Activated CD4-positive, alpha-beta T cell treated with anti-CD3 and anti-CD28 coated beads, Interleukin-2, Interleukin-6, amounts not matched to agents 100 ng/mL and 50 ng/mL, durations not matched to agents 16 hours and 8 hours (primary cell): Measurements from ENCODE around the gene CCDC134.
A peak's percentile ranks its signal among the peaks of the same experiment; 100 is the strongest.
"Not testable (repeated sequence)": the region's sequence is repeated elsewhere in the genome, so short reads cannot be mapped to it uniquely, and the experiment has no call there.

Source experiments
- DNase-seq: peaks from one replicate; pipeline ENCODE4 v3.0.0-alpha.2; 2020

Gene CCDC134

GRCh38 chr22:41845380-41846267 is 45.1 kb downstream of the CCDC134 start:
- no peak for DNase-seq

- no peak for DNase-seq
Measured at GRCh38 chr22:41846268-41846987, 45.9 kb downstream of the CCDC134 start.

GRCh38 chr22:41847300-41847699 is 46.8 kb downstream of the CCDC134 start:
- DNase-seq: no peak

- no peak for DNase-seq
Measured at GRCh38 chr22:41848468-41848867, 48.0 kb downstream of the CCDC134 start.

- DNase-seq: no peak
Measured at GRCh38 chr22:41856469-41856868, 56.0 kb downstream of the CCDC134 start.

GRCh38 chr22:41857155-41857859 is 56.8 kb downstream of the CCDC134 start:
- peak; percentile 93 for DNase-seq

- DNase-seq: no peak
Measured at GRCh38 chr22:41857860-41858199, 57.4 kb downstream of the CCDC134 start.

GRCh38 chr22:41862160-41862529 is 61.7 kb downstream of the CCDC134 start:
- peak; percentile 73 for DNase-seq

- peak; percentile 71 for DNase-seq
Measured at GRCh38 chr22:41862530-41863266, 62.2 kb downstream of the CCDC134 start.

- DNase-seq: no peak
Measured at GRCh38 chr22:41863472-41863871, 63.0 kb downstream of the CCDC134 start.

GRCh38 chr22:41868556-41868955 is 68.1 kb downstream of the CCDC134 start:
- DNase-seq: no peak

GRCh38 chr22:41870081-41870480 is 69.6 kb downstream of the CCDC134 start:
- DNase-seq: not testable (repeated sequence)

GRCh38 chr22:41870786-41871185 is 70.3 kb downstream of the CCDC134 start:
- DNase-seq: no peak

- DNase-seq: peak; percentile 70
Measured at GRCh38 chr22:41873391-41873790, 72.9 kb downstream of the CCDC134 start.

GRCh38 chr22:41874090-41874489 is 73.6 kb downstream of the CCDC134 start:
- DNase-seq: no peak

- no peak for DNase-seq
Measured at GRCh38 chr22:41875531-41876270, 75.2 kb downstream of the CCDC134 start.
